Astrocyte (in vitro differentiated cells and primary cell): Measurements from ENCODE around the gene PIMREG. TPM values are rescaled to one million over a fixed set of nuclear protein-coding genes. Genes with fewer than 3 reads are reported as not detected.

Experiments
- DNase-seq: peaks from one replicate; pipeline ENCODE4 v3.0.0-alpha.2; 2010; ENCODE audit warnings: low read depth
- FAIRE-seq: peaks from 2 replicates; lab custom pipeline; 2011; peaks lifted over from hg19 to GRCh38; lab: Jason Lieb, UNC
- H2AFZ ChIP-seq: 2 replicates; pipeline ENCODE4 v1.6.0; 2012; ENCODE audit warnings: low read depth, low read length, inconsistent platforms
- H3K27ac ChIP-seq: 2 replicates; pipeline ENCODE4 v1.5.1; 2011; ENCODE audit warnings: low read depth, low read length, inconsistent platforms
- H3K27me3 ChIP-seq: 2 replicates; pipeline ENCODE4 v1.6.0; 2011; ENCODE audit warnings: low read length, inconsistent platforms; ENCODE audit not compliant: insufficient read depth
- H3K36me3 ChIP-seq: 2 replicates; pipeline ENCODE4 v1.5.1; 2011; ENCODE audit warnings: low read length, inconsistent platforms; ENCODE audit not compliant: insufficient read depth
- H3K4me1 ChIP-seq: 2 replicates; pipeline ENCODE4 v1.5.1; 2011; ENCODE audit warnings: low read length, inconsistent platforms; ENCODE audit not compliant: insufficient read depth
- H3K4me2 ChIP-seq: 2 replicates; pipeline ENCODE4 v1.6.0; 2012; ENCODE audit warnings: low read length, inconsistent platforms
- H3K4me3 ChIP-seq: 2 replicates; pipeline ENCODE4 v1.5.1; 2011; ENCODE audit warnings: low read depth, mild to moderate bottlenecking, low read length, inconsistent platforms; ENCODE audit not compliant: insufficient read depth
- H3K79me2 ChIP-seq: 2 replicates; pipeline ENCODE4 v1.6.0; 2012; ENCODE audit warnings: mild to moderate bottlenecking, low read length, inconsistent platforms; ENCODE audit not compliant: insufficient read depth
- H3K9ac ChIP-seq: 2 replicates; pipeline ENCODE4 v1.6.0; 2012; ENCODE audit warnings: mild to moderate bottlenecking, low read length, inconsistent platforms
- H3K9me3 ChIP-seq: 2 replicates; pipeline ENCODE4 v1.5.1; 2012; ENCODE audit warnings: low read depth, mild to moderate bottlenecking, low read length, inconsistent platforms; ENCODE audit not compliant: insufficient read depth
- H4K20me1 ChIP-seq: 2 replicates; pipeline ENCODE4 v1.6.0; 2012; ENCODE audit warnings: low read length, inconsistent platforms; ENCODE audit not compliant: insufficient read depth
- H3K27ac Mint-ChIP-seq: one replicate; pipeline ENCODE4 v1.8.0; 2021; ENCODE audit warnings: mild to moderate bottlenecking, mixed read lengths; ENCODE audit not compliant: unreplicated experiment
- H3K27me3 Mint-ChIP-seq: one replicate; pipeline ENCODE4 v1.8.0; 2021; ENCODE audit warnings: low read depth, mixed read lengths; ENCODE audit not compliant: unreplicated experiment
- H3K36me3 Mint-ChIP-seq: one replicate; pipeline ENCODE4 v1.8.0; 2021; ENCODE audit warnings: low read depth, mixed read lengths; ENCODE audit not compliant: unreplicated experiment
- H3K4me1 Mint-ChIP-seq: one replicate; pipeline ENCODE4 v1.8.0; 2021; ENCODE audit warnings: low read depth, mixed read lengths; ENCODE audit not compliant: unreplicated experiment
- H3K4me3 Mint-ChIP-seq: one replicate; pipeline ENCODE4 v1.8.0; 2021; ENCODE audit warnings: mild to moderate bottlenecking, moderate library complexity, mixed read lengths; ENCODE audit not compliant: unreplicated experiment
- H3K9me3 Mint-ChIP-seq: one replicate; pipeline ENCODE4 v1.8.0; 2021; ENCODE audit warnings: mild to moderate bottlenecking, mixed read lengths; ENCODE audit not compliant: unreplicated experiment
- EZH2 ChIP-seq: IDR thresholded peaks from 2 replicates; pipeline ENCODE4 v1.6.1; 2012; ENCODE audit warnings: mild to moderate bottlenecking, low read length, inconsistent platforms; ENCODE audit not compliant: insufficient read depth
- total RNA-seq: library from RNA; stranded (reverse); gene quantifications from 2 replicates; pipeline ENCODE4 v1.2.1, GENCODE V29; 2021
- TF ChIP-seq, protein P1 (sequence below): IDR thresholded peaks from 2 replicates; pipeline ENCODE4 v1.5.1; 2011; ENCODE audit warnings: low read depth, mild to moderate bottlenecking, inconsistent platforms, low read length, moderate library complexity; ENCODE audit not compliant: insufficient read depth

Gene PIMREG
- total RNA-seq, 1 donor from 2014 or later = 2.6 TPM

DNA sequence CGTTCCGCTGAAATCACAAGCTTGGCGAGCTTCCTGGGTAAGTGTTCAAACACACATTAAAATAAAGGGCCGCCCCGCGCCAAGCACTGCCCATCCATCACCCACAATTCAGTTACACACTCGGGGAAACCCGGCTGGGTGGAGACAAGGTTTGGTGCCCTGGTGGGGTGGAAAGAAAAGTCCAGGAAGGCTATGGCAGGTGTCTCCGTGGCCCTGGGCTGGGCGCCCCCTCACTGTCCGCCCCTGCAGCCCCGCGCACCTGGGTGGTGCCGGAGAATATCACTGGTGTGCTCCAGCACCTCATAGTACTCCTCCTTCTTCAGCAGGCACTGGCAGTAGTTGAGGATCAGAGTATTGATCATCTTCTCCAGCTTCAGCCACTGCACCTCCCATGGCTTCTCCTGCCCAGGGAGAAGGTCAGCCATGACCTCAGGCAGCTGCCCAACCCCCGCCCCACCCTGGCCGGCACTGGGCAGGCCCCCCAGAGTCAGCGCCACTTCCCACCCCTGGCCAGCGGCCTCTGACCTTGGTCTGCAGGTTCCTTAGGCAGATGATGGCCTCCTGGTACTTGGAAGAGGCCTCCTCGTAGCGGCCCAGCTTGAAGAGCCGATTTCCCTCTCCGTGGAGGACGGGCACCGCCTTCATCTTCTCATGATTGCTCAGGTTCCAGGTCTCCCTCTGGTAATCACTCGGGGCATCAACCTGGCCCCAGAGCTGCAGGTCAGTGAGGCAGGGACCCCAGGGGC lies 17.7 kb upstream of the PIMREG start:
- H2AFZ ChIP-seq = no peak overlapping the region
- H3K4me1 Mint-ChIP-seq = peaks cover 4% of the 10 kb centered on the region
- no peak for FAIRE-seq
- no peaks in the 10 kb centered on the region for H3K27me3 ChIP-seq
- H3K27ac Mint-ChIP-seq = no peak overlapping the region
- no peak overlapping the region for H3K9ac ChIP-seq
- no peak for DNase-seq
- peaks cover 1% of the 10 kb centered on the region for H3K9me3 Mint-ChIP-seq
- no peaks in the 10 kb centered on the region for H3K36me3 Mint-ChIP-seq
- H4K20me1 ChIP-seq = no peaks in the 10 kb centered on the region
- H3K4me3 Mint-ChIP-seq = no peak overlapping the region
- no peak overlapping the region for H3K4me2 ChIP-seq
- no peak overlapping the region for H3K4me3 ChIP-seq
- H3K79me2 ChIP-seq = no peaks in the 10 kb centered on the region
- TF ChIP-seq, protein P1, sequence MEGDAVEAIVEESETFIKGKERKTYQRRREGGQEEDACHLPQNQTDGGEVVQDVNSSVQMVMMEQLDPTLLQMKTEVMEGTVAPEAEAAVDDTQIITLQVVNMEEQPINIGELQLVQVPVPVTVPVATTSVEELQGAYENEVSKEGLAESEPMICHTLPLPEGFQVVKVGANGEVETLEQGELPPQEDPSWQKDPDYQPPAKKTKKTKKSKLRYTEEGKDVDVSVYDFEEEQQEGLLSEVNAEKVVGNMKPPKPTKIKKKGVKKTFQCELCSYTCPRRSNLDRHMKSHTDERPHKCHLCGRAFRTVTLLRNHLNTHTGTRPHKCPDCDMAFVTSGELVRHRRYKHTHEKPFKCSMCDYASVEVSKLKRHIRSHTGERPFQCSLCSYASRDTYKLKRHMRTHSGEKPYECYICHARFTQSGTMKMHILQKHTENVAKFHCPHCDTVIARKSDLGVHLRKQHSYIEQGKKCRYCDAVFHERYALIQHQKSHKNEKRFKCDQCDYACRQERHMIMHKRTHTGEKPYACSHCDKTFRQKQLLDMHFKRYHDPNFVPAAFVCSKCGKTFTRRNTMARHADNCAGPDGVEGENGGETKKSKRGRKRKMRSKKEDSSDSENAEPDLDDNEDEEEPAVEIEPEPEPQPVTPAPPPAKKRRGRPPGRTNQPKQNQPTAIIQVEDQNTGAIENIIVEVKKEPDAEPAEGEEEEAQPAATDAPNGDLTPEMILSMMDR = no peak
- TF ChIP-seq EZH2 = no peak
- H3K27me3 Mint-ChIP-seq = peaks cover 43% of the 10 kb centered on the region
- peaks cover 2% of the 10 kb centered on the region for H3K9me3 ChIP-seq
- H3K27ac ChIP-seq = no peak overlapping the region
- no peaks in the 10 kb centered on the region for H3K4me1 ChIP-seq
- H3K36me3 ChIP-seq = no peaks in the 10 kb centered on the region

DNA sequence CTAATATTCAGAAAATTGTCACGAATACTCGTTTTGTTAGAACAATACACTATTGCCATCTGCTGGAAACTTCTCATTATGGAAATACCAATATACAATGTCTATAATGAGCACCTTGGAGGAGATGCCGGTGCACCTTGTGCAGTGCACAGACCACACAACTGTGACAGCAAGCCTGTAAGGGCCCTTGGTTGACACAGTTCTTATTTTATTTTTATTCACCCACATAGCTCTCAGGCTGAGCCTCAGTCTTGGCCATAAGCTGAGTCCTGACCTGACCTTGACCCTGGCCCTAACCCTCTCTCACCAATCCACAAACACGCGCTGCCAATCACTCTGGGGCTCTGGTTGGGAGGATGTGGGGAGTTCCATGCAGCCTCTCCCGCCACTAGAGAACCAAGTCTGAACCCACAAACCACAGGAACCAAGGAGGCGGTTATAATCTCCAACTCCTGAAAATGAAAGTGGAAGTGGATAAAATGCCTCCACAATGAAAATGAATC lies 16.9 kb upstream of the PIMREG start:
- Histone ChIP-seq H3K4me2 (peak overlapping the region; percentile 41), H3K4me1 (no peaks in the 10 kb centered on the region), H3K36me3 (no peaks in the 10 kb centered on the region), H3K9me3 (peaks cover 2% of the 10 kb centered on the region), H3K9ac (no peak overlapping the region), H3K27me3 (no peaks in the 10 kb centered on the region), H3K4me3 (no peak overlapping the region), H3K27ac (no peak overlapping the region), H4K20me1 (no peaks in the 10 kb centered on the region), H3K79me2 (no peaks in the 10 kb centered on the region), H2AFZ (no peak overlapping the region)
- Mint-ChIP-seq H3K27me3 (peaks cover 38% of the 10 kb centered on the region), H3K9me3 (peaks cover 1% of the 10 kb centered on the region), H3K27ac (no peak overlapping the region), H3K36me3 (no peaks in the 10 kb centered on the region), H3K4me1 (peaks cover 4% of the 10 kb centered on the region), H3K4me3 (no peak overlapping the region)
- DNase-seq (peak; percentile 51), FAIRE-seq (no peak)
- TF ChIP-seq, protein P1 = no peak
- TF ChIP-seq EZH2 = no peak
